GM19240 (cell line): ENCODE measurements around the gene HTR2B.
"Not testable (repeated sequence)": the region's sequence is repeated elsewhere in the genome, so short reads cannot be mapped to it uniquely, and the experiment has no call there.

Experiments
- DNase-seq: peaks from one replicate; pipeline ENCODE4 v3.0.0; 2011; ENCODE audit warnings: low spot score; ENCODE audit not compliant: insufficient read length

Gene HTR2B

DNA sequence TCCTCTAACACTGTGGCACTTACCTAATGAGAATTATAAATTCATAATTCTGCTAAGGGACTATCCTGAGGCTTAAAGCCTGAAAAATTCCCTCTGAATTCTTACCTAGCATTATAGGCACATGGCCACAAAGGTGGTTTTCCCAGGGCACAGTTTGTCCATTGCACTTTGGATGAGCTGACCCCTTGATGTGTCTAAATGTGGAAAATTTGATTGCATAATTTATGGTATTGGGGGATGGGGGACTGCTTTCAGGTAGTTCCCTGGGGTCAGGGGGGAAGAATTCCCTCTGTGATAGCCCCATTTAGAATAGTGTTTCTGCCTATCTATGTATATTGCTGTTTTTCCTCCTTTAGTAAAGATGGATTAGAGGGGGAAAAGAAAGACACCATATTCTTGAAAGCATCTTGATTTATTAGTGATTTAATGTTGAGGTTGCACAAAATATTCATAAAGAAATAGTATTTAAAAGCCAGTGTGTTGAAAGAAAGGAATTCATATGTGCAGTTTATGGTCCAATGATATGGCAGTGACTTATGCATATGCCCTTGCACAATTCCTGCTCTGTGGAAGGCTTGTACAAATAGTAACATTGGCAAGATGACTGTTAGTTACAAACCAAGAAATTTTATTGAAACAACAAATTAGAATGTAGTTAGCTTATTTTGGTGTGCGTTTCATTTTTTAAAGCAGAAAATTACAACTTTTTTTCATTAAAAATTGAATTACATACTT lies 8.7 kb upstream of the HTR2B start:
- DNase-seq, result no peak

DNA sequence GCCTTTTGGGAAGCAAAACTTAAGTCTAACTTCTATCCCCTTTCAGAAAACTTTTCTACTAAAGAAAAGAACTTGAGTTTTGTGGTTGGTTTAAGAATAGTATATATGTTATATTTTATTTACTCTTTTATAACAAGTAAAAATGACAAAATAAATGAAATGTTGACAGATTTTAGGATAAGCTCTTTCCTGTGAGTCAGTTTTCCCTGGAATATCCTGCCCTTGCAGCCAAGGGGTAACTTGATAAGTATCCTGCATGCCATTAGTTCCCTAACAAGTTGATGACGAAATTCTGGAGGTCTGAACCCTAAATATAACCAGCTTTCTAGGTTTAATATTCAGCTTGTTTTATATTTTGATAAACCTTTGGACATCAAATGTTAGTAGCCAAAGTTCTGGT lies 7.3 kb upstream of the HTR2B start:
- DNase-seq, result no peak

DNA sequence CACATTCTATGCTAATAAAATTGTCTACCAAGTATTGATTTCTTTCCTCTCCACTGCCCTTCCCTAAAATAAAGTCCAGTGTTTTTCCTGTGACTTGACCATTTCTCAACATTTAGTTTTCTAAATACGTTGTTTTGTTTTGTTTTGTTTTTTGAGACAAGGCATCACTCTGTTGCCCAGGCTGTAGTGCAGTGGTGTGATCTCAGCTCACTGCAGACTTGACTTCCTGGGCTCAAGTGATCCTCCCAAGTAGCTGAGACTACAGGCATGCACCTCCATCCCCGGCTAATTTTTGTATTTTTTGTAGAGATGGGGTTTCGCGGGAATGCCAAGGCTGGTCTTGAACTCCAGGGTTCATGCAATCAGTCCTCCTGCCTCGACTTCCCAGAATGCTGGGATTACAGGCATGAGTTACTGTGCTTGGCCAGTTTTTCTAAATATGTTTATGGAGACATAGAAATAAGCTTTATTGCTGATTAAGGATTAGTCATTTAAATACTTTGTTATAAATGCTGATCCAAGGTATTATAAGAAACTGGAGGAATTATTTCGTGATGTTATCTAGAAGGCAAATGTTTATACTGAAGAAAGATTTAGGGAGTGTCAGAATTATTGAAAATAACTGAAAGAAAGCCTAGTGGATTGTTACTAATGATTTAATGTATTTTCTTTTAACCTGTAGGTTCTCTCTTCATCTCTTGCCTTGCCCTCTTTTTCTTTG lies 5.7 kb upstream of the HTR2B start:
- DNase-seq, result no peak

DNA sequence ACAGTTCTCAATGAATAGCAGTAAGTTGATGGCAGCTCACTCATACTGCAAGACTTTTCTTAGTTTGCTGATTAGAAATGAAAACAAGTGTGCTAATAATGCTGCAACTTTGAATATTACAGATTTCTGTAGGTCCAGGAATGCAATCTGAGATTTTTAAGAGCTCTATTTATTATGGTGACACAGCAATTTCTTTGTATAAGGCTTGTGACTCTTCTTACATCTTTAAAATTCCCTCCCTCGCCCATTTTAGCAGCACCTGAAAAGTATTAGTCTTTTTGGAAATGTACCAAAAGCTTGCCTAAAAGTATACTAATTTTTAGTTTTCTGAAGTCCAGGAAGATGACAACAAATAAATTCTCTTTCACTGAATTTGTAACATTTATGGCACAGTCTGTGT lies 4.4 kb upstream of the HTR2B start:
- DNase-seq, result no peak

DNA sequence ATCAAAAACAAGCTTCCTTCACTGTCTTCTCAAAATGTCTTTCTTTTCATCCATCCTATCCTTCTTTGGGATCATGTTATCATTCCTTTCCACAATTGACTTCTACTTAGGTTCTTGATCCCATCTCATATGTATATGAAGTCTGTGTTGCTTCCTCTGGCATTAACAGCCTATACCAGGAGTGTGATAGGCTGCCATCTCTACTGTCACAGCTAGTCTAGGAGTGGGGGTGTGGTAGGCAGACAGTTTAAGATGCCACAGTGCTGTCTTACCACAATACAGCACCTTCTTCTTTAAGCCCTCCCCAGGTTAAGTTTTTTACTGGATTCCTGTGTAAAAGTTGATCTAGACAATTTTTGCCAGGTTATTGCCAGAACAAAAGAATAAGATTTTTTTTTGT lies 3.7 kb upstream of the HTR2B start:
- DNase-seq, result no peak

DNA sequence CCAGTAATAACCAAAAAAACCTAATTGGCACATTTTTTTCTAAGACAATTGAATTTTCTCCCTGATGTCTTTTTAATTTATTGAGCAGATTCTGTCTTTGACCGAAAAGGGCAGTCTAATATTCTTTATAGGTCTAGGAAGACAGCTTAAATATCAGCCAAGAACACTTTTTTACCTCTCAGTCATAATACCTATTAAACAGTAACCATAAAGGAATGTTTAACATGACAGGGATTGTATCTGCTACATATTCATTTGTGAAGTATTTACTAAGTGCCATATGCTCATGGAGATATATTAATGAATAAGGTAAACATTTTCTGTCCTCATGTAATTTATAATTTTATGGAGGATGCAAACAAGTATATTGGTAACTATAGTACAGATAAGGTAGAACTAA lies 3.1 kb upstream of the HTR2B start:
- no peak for DNase-seq

DNA sequence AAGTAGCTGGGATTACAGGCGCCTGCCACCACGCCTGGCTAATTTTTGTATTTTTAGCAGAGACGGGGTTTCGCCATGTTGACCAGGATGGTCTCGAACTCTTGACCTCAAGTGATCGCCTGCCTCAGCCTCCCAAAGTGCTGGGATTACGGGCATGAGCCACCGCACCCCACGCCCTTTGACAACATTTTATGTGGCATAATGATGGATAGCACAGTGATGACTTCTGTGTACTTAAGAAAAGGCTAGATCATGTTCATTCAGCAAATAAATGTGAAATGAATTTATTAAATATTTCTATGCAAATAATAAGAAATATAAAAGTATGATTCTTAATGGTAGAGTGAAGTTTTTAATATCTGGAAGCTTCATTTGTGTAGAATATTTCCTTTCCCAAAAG lies 2.6 kb upstream of the HTR2B start:
- no peak for DNase-seq

DNA sequence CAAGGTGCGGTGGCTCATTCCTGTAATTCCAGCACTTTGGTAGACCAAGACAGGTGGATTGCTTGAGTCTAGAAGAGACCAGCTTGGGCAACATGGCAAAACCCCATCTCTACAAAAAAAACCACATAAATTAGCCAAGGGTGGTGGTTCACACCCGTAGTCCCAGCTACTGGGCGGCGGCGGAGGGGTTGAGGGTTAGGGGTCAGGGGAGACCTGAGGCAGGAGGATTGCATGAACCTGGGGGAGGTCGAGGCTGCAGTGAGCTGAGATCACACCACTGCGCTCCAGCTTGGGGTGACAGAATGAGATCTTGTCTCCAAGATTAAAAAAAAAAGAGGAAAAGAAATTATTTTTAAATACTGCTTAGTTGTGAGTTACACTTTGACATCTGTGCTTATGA lies 1.3 kb upstream of the HTR2B start:
- DNase-seq, result no peak

DNA sequence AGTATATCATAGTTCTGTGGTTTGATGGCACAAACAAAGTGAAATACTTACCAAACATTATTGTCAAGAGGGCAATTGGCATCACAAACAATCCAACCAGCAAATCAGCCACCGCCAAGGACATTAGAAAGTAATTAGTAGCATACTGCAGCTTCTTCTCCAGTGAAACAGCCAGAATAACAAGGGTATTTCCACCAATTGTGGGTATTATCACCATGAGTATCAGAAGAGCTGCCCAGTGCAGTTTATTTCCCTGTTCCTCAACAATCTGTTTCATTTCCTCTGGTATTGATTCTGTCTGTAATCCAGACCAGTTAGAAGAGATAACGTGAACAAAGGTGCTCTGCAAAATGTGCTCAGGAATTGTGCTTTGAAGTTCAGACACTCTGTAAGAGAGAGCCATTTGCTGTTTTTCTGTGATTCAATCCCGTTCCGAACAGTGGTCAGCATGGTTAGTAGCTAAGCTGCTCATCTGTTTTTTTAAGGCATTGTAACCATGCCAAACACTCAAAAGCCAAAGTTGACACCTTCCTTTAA lies 1.4 kb downstream of the HTR2B start:
- DNase-seq, result no peak

DNA sequence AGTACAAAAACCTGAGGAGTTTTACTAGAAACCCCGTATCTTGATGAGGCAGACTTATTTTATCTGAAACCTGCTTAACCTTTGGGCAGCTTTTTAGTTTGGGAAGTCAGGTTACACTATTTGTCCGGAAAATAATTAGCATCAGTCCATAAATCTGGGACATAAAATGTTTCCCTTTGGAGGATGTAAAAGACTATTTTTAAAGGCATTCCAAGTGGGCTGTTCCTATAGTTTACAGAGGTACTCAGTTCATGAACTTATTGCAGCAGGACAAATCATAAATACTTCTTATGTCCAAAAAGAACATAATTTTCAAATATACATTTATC lies 6.3 kb downstream of the HTR2B start:
- no peak for DNase-seq

DNA sequence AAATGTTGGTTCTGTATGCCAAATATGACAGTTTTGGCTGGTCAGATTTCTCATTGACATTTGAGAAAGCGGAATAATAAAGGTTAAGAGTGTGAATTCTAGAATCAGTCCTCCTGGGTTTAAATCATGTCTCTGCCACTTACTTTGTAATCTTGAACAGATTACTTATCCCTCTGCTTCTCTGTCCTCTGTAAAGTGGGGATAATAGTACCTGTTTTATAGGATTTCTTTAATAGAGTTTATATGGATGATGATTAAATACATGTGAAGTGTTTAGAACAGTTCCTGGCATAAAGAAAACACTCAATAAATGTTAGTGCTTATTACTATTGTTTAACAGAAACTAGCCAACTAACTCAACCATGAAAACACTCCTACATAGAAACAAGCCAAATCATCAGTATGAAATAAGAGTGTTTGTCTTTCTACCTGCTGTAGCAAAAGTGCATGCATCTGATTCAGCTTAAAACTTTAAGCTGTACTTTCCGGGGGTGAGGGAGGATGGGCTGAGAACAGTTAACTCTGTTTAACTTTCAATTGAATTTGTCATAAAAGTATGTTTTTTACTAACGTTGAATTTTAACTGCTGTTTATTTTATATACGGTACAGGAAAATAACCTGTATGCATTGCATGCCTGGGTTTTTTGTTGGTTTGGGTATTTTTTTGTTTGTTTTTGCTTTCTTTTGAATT lies 6.8 kb downstream of the HTR2B start:
- no peak for DNase-seq

DNA sequence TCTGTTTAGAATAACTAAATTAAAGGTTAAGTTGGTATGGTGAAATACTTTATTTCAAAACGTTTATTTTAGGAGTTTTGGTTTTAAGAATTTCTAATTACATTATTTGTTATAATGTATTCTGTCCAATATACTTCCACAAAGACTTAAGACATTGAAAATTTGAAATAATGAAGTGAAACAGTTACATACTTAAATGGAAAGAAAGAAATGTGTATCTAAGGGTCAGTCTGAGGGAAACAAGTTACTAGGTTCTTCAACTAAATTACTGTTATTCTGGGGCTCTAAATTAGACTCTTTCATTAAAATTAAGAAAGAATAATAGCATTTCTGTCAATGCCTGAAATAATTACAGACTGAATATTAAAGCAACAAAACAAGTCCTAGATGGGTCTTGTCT lies 7.7 kb downstream of the HTR2B start:
- DNase-seq, result no peak

DNA sequence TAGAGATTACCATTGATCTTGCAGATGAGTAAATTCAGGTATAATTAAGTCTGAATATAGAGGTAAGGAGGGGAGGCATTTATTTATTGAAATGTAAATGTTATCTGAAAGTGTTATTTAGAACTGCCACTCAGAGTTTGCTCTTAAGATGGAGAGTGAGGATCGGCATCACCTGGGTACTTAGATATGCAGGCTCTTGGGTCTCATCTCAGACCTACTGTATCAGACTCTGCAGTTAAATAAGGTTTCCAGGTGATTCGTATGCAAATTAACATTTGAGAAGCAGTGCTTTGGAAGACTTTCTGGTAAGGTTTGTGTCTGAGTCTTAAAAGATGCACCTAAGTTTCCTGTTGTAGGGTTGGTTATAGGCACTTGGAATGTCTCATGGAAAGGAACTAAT lies 9.2 kb downstream of the HTR2B start:
- no peak for DNase-seq

DNA sequence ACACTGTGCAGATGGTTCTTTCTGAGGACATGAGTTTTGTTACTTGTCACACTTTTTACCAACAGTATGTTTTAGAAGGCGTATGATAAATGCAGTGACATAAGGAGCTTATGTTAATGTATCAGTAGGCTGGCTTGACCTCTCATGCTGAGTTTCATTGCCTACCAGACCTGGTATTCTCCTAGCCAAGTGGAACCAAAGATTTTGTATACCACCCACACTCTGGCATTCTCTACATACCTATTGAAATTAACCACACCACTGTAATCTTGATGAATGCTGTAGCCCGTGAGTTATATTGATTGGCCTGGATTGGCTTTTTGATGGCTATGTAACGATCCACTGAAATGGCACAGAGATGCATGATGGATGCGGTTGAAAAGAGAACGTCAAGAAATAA lies 11.4 kb downstream of the HTR2B start:
- DNase-seq, result no peak

DNA sequence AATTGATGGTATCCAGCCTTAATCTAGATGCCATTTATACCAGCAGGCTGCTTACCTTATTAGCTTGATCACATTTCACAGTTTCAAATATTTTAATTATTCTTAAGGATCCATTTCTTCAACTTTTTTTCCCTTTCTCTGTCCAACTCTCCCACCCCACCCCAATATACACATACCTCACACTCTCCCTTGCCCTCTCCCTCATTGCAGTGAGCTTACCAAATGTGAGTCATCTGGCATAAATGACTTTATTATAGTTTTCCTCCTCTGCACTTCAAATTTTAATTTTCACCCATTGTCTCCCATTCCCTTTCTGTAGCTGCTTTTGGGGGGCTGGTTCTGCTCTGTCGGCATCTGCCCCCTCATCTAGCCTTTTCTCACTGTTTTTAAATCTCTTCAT lies 12.9 kb downstream of the HTR2B start:
- no peak for DNase-seq

DNA sequence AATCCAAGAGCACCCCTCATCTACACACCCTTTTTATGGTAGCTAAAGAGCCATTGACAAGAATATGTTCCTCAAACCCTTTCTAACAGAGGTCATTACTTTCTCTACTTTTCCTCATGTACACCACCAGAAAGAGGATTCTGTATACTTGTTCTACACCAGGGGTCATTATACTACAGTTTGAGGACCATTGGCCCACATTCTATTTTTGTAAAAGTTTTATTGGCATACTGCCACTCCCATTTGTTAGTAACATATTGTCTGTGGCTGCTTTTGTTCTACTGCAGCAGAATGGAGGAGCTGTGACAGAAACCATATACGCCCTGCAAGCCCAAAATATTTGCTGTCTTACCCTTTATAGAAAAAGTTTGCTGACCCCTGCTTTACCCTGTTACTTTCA lies 14.3 kb downstream of the HTR2B start:
- DNase-seq, result no peak

DNA sequence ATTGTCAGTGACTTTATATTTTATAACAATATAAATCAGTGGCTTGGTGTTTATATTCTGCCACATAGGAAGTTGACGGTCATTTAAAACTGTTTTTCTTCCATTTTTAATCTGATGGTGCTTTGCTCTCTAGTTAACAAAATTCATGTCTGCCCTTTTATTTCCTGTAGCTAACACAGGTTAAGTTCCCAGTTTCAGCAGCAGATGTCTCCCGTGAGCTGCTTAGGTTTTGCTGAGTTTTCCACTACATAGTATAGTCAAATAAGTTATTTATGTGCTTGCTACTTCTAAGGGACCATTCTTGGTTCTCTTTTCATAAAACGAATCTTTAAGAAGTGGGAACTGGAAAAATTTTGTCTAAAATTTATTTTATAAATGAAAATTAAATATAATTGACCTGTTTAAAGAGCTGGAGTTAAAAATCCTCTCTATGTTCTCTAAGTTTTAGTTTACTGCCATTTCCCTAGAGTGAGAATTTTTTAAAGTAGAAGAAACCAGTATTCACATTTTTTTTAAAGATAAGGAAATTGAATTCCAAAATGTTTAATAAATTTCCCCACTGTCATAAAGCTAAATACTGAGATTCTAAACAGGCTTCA lies 20.6 kb downstream of the HTR2B start:
- DNase-seq, result peak; percentile 23

DNA sequence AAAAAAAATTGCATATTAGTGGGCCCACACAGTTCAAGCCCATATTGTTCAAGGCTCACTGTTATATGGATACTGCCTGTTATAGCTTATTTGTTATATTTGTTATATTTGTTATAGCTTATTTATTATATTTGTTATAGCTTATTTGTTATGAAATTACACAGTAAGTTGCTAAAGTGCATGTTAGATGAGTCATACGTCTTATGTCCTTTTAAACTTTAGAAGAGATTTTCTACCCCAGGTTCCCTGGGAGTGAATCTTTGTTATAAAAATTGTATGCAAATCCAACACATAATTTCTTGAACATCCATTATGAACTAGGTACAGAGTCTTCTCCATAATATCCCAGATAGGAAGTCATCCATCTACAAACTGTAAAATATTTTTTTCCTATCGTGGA lies 22.1 kb downstream of the HTR2B start:
- no peak for DNase-seq

DNA sequence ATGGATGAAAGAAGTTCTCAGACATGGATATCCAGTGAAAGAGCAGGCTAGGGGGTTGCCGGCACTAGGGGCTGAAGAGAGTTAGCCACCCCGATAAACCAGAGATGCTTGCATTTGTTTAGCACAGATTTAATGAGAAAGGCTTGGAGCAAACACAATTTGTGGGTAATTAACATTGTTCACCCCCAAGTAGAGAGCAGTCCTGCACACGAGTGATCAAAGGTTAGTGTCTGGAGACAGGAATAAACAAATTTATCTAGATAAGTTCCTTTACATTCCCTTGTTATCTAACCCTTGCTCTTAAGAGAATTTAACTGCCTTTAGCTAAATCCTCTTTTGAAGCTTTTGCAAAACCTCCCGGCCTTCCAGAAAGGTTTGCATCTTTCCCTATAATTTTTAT lies 23.9 kb downstream of the HTR2B start:
- DNase-seq, result no peak

DNA sequence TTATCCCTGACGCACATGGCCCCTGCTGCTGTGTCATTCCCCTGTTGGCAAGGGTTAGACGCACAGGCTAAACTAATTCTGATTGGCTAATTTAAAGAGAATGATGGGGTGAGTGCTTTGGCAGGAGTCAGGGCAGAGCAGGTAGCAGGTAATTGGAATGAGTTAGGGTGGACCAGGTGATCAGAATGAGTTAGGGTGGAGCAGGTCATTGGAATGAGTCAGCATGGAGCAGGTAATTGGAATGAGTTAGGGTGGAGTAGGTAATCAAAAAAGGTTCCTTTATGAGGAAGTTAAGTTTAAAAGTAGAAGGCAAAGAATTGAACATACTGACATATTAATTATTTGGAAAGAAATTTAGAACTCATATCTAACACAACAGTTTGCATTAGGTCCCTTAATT lies 24.5 kb downstream of the HTR2B start:
- DNase-seq, result not testable (repeated sequence)

DNA sequence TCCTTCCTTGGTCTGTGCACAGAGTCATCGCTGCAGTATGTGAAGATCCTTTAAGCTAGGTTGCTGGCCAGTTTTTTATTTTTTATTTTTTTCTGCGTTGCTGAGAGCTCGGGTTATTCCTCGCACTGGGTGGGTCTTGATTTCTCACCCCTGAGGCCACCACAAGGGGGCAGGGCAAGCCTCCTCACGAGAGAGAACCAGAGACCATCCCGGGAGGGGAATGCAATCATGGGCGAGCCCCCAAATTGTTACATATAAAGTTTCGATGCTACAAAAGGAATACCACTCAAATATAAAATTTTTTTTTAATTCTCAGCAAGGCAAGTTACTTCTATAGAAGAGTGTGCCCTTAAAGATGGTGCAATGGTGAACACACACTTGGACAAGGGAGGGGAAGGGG lies 24.9 kb downstream of the HTR2B start:
- DNase-seq, result no peak

DNA sequence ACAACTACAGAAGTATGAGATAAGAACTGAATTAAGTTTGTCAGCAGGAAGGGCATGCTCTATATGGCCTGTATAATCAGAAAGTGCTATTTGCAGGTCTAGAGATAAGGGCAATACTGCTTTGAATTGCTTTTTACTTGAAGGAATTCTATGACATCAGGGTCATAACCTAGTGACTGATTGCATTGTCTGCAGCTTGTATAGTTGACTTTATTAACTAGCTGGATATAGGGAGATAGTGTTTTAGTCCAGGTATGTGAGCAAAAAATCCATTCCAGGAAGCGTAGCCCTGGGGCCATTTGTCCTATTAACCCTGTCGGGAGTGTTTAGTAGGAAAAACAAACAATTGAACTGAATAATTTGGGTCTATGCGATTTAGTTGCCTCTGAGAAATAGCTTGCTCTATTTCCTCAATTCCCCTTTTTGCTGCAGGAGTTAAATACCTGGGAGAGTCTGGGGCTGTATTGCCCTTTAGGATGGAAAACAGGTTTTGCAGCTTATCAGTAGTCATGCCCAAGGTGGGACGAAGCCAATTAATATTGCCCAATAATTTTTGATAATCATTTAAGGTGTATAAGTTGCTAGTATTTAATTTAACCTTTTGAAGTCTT lies 30.0 kb downstream of the HTR2B start:
- no peak for DNase-seq
